GM18499 (cell line): ENCODE measurements around the gene STUB1.

Source experiments
- ATAC-seq: cut with Tn5 transposase; IDR thresholded peaks from one replicate; pipeline ENCODE4 v1.9.1; 2021; ENCODE audit warnings: moderate number of reproducible peaks; ENCODE audit not compliant: insufficient read depth, unreplicated experiment

The STUB1 gene

DNA sequence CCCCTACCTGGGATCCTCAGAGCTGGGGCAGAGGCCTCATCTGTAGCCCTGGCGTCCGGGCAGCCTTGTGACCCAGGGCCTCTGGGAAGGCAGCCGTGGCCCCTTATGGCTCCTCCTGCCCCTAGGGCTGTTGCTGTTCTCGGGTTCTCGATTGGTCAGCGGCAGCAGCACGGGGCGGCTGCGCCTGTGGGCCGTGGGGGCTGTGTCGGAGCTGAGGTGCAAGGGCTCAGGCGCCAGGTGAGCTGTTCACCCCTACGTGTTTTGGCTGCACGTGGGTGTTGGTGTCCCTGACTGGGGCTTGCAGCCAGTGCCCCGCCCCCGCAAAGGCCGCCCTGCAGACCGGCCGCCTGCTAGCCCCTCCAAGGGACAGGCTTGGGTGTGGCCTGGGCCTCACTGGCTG lies 18.1 kb upstream of the STUB1 start:
- ATAC-seq = no peak

DNA sequence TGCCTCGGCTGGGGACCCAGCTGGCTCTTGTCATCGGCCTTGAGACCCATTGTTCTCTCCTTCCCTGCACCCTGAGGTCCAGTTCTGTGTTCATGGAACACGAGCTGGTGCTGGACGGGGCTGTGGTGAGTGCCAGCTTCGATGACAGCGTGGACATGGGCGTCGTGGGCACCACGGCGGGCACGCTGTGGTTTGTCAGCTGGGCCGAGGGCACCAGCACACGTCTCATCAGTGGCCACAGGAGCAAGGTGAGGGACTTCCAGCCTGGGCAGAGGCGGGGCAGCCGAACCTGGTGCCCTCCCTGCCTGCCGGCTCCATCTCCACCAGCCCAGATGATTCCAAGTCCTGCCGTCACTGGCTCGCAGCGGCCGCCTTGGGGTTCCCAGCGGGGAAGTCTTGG lies 17.6 kb upstream of the STUB1 start:
- ATAC-seq = no peak

DNA sequence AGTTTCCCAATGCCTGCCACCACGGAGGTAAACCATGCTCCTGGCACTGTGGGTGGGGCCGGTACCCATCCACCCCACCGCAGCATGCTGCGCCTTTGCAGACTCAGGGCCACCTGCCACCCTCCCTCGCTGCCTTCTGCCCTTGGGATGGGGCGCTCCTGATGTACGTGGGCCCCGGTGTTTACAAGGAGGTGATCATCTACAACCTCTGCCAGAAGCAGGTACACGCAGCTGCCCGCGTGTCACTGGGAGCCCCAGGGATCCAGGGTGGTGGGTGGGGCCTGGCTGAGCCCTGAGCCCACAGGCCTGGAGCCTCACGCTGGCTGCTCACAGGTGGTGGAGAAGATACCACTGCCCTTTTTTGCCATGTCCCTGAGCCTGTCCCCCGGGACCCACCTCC lies 13.6 kb upstream of the STUB1 start:
- ATAC-seq = no peak

DNA sequence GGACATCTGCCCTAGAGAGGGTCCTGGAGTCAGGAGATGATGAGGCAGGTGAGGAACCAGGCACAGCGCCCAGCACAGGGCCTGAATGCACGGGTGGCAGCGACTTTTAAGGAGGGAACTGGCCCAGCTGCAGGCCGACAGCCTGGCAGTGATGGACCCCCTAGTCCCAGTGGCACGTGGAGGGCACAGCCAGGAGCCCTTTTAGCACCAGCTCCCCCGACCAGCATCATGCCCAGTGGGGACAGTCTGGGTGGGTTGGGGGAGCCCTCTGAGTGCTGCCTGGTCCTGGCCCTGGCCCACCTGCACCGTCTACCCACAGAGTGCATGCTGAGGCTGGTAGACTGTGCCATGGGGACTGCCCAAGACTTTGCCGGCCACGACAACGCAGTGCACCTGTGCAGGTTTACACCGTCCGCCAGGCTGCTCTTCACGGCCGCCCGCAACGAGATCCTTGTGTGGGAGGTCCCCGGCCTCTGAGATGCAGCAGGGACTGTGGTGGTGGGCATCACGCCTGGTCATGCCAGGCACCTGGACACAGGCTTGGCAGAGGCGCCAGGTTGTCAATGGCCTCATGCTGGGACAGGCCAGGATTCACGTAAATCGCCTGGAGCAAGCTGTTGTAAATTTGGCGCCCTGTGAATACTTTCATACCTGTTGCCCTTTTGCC lies 13.0 kb upstream of the STUB1 start:
- ATAC-seq = no peak

DNA sequence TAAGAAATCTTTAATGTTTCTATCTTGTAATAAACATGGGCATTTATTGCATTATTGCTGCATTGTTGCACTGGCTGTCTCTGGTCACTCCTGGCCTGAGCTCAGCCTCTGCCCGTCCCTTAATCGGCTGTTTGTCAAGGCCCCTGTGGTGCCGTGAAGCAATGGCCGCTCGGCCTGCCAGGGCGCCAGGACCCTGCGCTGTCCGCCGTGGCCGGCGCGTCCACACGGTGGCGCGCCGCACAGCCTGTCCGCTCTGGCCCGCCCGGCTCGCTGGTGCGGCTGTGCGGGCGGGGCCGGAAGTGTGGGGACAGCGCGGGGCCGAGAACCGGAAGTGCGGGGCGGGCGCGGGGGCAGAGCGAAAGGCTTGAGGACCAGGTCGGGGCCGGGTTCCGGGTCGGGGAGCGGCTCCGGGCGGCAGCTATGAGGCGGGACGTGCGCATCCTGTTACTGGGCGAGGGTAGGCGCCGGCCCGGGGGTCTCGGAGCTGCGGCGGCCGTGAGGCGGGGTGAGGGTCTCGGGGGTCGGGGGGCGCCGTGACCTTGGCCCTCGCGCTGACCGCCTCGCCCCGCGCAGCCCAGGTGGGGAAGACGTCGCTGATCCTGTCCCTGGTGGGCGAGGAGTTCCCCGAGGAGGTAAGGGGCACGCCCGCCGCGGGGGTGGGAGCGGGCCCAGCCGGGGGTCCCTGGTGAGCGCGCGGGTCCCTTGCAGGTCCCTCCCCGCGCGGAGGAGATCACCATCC lies 12.3 kb upstream of the STUB1 start, which contains the start of gene RHOT2:
Gene RHOT2 (plus strand): TSS at position 353 of the 739 bp plus-strand sequence. CDS start 68 bp downstream, at position 421.
- ATAC-seq = no peak

DNA sequence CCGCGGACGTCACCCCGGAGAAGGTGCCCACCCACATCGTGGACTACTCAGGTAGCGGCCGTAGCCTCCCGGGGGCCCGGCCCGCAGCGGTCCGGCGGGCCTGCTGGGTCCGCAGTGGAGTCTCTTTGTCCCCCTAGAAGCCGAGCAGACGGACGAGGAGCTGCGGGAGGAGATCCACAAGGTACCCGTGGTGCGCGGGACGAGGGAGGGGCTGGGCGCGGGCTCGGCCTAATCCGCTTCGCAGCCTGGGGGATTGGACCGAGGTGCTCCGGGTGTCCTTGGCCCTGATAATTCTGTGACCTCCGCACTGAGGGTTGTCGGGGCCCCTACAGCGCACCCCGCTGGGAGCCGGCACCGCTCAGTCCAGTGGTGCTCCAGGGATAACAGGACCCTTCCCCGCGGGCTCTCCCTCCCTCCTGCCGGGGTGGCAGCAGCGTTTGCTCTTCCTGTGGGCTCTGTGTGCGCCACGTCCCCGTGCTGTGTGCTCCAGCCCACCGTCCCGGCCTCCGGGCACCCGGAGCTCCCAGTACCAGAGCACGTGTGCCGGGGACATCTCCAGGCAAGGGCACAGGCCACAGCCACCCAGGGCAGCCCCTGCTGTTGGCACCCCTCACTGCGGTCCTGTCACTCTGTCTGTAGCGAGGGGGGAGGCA lies 11.6 kb upstream of the STUB1 start:
- ATAC-seq = no peak

DNA sequence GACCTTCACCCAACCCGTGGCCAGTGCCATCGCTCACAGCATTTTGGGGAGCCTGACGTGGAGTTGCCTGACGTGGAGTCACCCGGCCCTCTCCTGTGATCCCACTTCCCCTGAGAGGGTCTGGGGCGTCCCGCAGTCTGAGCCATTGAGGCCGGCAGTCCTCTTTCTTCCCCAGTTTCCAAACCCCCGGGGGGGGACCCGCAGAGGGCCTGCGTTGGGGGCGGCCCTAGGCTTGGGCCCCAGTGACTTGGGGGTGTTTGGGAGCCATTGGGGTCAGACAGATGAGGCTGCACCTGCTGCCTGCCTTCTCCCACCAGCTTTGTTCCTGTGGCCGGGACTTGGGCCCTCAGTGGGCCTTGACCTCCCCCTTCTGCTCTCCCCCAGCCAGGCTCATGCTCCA lies 10.5 kb upstream of the STUB1 start:
- no peak for ATAC-seq

DNA sequence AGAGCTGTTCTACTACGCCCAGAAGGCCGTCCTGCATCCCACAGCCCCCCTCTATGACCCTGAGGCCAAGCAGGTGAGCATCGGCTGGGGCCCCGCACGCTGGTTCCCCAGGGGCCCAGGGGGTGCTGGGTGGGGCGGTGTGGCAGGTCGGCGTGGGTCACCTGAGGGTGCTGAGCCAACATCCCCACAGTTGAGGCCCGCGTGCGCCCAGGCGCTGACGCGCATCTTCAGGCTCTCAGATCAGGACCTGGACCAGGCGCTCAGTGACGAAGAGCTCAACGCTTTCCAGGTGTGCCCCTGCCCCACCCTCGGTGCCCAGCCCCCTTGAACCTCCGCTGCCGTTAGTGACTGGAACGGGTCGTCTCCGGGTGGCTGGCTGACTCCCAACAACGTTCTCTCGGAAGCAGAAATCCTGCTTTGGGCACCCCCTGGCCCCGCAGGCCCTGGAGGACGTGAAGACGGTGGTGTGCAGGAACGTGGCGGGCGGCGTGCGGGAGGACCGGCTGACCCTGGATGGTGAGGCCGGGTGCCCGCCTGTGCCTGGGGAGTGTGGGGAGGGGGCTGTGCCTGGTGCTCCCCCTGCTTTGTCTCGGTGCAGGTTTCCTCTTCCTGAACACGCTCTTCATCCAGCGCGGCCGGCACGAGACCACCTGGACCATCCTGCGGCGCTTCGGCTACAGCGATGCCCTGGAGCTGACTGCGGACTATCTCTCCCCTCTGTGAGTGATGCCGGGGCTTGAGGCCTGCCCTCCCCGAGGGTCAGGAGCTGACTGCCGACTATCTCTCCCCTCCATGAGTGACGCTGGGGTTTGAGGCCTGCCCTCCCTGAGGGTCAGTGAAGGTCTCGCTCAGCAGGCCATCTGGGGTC lies 9.5 kb upstream of the STUB1 start:
- ATAC-seq = no peak

DNA sequence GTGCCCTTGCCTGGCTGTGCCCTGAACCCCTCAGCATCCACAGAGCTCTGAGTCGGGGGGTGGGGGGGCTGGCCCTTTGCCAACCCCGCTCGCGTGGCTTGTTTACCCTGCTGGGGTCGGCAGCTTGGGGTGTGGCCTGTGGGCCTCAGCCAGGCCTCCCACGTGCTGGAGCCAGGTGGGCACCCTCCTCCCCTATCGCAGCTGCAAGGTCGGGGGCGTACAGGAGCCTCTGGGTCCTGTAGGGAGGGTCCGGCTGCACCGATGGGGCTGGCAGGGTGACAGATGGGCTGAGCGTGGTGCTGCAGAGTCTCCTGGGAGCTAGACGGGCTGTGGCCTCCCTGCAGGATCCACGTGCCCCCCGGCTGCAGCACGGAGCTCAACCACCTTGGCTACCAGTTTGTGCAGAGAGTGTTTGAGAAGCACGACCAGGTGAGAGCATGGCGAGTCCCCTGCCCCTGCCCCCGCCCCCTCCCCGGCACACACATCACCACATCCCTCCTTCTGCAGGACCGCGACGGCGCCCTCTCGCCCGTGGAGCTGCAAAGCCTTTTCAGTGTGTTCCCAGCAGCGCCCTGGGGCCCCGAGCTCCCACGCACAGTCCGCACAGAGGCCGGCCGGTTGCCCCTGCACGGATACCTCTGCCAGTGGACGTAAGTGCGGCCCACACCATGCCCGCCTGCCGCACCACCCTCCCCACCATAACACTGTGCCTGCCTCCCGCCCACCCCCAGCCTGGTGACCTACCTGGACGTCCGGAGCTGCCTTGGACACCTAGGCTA lies 8.7 kb upstream of the STUB1 start:
- no peak for ATAC-seq

DNA sequence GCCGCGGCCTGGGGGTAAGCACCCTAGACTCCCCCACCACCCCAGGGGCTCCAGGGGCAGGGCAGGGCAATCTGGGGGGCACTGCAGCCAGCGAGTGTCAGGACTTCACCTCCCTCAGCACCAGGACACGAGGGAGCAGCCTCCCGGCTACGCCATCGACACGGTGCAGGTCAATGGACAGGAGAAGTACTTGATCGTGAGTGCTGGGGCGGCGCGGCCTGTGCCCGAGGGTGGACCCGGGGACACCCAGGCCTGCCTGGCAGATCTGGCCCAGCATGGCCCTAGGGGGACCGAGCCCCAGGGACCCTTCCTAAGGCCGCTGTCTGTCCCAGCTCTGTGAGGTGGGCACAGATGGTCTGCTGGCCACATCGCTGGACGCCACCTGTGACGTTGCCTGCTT lies 7.8 kb upstream of the STUB1 start:
- no peak for ATAC-seq

DNA sequence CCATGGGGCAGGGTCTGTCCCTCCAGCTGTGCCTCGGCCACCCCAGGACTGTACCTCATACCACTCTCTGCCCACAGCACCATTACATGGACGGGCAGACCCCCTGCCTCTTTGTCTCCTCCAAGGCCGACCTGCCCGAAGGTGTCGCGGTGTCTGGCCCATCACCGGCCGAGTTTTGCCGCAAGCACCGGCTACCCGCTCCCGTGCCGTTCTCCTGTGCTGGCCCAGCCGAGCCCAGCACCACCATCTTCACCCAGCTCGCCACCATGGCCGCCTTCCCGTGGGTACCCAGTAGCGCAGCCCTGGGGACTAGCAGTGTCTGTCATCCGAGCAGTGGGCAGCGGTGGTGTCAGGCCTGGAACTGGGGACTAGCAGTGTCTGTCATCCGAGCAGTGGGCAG lies 7.4 kb upstream of the STUB1 start:
- no peak for ATAC-seq

DNA sequence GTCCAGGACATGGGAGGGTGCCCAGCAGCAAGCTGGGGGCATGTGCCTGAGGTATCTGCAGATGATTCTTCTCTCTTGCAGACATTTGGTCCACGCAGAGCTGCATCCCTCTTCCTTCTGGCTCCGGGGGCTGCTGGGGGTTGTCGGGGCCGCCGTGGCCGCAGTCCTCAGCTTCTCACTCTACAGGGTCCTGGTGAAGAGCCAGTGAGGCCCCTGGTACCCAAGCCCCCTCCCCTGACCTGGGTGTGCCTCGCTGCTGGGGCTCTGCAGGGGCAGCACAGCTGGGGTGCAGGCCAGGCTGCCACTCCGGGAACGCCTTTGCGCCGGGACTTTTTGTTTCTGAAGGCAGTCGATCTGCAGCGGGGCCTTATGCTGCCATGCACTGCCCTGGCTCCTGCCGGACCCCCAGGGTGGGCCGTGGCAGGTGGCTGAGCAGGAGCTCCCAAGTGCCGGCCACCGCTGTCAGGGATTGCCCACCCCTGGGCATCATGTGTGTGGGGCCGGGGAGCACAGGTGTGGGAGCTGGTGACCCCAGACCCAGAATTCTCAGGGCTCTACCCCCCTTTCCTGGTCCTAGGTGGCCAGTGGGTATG lies 6.7 kb upstream of the STUB1 start:
- ATAC-seq = no peak

DNA sequence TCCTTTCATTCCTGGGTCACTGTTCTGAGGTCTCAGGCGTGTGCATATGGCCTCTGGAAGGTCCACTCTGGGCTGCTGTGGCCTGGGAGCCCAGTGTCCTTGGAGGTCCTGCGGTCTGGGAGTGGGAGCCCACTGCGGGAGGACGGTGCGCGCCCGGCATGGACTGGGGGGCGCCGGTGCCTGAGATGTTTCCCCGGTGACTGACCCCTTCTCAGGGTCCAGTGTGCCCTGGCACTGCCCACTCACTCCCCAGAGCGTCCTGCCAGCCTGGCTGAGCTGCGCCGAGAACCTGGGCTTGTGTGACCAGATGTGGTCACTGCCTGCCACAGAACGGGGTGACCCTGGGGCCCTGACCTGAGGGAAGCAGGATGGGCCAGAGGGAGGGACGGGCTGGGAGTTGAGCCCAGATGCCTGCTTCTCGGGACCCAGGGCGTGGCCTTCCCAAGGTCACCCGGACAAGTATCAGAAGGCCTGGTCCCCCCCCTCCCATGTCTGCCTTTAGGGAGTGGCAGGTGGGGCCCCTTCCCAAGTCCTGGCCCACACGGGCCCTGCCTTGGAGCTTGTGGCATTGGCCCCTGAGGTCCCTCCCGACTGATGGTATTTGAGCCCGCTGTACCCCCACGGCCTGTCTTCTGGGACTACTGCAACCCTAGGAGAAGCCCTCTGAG lies 5.9 kb upstream of the STUB1 start:
- ATAC-seq = no peak

DNA sequence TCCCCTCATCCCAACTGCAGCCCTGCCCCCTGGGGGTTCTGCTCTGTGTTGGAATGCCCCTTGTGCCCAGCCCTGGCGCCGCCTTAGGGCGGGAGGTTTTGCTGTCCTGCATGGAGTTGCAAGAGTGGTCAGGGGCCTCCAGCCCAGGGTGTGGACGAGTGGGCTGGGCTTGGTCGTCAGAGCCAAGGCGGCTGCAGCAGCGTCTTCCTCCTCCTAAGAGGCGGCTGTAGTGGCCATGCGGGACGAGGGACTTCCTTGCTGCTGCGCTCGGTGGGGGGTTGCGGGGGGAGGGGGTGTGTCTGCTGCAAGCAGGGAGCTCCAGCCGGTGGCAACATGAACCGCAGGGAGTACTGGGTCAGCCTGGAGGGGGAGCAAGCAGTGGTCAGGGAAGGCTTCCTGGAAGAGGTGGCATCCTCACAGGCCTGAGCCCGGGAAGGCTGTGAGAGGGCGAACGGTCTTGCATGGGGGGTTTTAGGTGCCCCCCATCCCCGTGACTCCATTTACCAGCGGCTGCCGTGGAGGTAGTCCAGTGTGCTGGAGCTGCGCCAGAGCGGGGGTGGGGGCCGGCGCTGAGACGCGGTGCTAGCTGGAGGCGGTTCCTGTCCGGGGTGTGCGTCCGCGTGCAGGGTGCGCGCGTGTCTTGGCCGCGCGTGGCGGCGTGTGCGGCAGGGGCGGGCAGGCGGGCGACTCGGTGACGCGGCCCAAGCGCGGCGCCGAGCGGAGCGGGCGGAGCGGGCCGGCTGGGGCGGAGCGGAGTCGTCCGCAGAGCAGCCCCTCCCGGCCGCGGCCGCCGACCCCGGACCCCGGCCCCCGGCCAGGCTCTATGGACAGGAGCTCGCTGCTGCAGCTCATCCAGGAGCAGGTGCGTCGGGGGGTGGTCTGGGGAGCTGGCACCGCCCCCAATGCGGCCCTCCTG lies 5.0 kb upstream of the STUB1 start, which contains the start of gene RHBDL1:
Gene RHBDL1 (plus strand): TSS at position 704 of the 916 bp plus-strand sequence. CDS start 120 bp downstream, at position 824.
- ATAC-seq = no peak

DNA sequence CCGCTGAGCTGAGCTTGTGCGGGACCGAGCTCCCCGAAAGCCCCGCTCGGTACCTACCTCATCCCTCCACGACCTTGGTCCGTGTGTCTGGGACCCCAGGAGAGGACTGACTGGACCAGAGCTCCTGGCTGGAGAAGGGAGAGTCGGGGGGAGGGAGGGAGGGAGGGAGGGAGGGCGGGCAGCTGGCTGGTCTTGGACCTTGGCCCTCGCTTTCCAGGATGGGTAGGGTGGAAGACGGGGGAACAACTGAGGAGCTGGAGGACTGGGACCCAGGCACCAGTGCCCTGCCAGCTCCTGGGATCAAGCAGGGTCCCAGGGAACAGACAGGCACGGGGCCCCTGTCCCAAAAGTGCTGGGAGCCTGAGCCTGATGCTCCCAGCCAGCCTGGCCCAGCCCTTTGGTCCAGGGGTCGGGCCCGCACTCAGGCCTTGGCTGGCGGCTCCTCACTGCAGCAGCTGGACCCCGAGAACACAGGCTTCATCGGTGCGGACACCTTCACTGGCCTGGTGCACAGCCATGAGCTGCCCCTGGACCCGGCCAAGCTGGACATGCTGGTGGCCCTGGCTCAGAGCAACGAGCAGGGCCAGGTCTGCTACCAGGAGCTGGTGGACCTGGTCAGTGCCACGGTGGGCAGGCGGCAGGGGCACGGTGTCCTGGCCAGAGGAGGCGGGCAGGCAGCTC lies 4.2 kb upstream of the STUB1 start:
- ATAC-seq = no peak

DNA sequence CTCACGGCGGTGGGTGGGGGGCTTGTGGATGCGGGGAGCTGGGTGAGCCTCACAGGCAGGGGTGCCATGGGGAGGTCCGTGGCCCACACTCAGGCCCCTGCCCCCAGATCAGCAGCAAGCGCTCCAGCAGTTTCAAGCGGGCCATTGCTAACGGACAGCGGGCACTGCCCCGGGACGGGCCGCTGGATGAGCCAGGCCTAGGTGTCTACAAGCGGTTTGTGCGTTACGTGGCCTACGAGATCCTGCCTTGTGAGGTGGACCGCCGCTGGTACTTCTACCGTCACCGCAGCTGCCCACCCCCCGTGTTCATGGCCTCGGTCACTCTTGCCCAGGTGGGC lies 3.7 kb upstream of the STUB1 start:
- no peak for ATAC-seq

DNA sequence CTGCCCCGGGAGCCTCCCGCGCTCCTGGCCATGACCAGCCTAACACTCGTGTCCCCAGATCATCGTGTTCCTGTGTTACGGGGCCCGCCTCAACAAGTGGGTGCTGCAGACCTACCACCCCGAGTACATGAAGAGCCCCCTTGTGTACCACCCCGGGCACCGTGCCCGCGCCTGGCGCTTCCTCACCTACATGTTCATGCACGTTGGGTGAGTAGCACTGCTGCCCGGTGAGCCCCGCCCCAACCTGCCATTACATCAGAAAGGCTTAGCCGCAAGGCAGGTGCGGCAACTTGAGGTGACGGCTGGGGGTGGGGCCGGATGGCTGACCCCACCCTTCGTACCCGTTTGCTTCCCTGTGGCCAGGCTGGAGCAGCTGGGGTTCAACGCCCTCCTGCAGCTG lies 3.3 kb upstream of the STUB1 start:
- no peak for ATAC-seq
